Measurements from ENCODE around the gene IQSEC1.

The IQSEC1 gene

DNA sequence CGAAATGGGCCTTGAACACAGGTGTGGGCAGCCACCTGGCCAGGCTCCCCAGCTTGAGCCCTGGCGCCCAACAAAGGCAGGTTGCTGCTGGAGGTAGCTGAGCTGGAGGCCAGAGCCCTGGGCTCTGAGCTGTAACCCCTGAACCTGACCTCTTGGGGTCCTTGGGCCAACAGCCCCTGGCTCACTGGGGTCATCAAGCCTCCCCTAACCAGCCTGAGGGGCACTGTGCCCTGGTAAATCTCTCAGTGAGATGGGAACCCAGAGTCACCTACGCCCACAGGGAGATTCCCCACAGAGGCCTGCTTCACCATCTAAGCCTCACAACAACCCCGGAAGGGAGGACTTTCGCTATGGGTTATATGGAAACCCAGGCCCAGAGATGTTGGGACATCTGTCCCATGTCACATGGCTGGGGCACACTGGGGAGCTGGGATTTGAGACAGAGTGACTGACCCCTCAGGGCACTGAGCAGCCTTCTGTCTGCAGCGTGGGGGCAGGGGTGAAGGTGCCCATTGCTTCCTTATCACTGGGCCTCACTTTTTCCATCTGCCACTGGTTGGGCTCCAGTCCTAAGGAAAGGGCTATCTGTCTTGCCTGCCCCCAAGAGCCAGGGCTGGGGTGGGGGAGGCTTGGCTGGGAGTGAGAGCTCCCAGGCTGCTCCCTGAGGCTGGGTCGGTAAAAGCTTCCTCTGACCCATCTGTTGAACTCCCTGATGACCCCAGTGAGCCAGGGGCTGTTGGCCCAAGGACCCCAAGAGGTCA is 59.1 kb downstream of the IQSEC1 start:
- DNase-seq, result no peak

DNA sequence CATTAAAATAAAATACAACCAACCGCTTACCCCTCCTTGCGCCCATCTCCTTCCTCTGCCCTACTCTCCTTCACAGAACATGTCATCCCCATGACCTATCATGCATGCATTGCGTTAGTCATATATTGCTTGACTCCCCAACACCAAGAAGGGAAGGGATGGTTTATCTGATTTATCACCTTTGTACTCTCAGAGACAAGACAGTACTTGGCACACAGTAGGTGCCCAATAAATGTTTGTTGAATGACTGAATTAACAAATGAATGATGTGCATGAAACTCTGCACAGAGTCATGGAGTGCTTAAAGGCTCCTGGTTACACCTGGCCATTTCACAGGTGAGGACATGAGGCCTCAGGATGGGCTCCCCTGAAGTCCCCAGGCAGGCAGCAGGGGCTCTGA is 59.7 kb downstream of the IQSEC1 start:
- no peak for DNase-seq

DNA sequence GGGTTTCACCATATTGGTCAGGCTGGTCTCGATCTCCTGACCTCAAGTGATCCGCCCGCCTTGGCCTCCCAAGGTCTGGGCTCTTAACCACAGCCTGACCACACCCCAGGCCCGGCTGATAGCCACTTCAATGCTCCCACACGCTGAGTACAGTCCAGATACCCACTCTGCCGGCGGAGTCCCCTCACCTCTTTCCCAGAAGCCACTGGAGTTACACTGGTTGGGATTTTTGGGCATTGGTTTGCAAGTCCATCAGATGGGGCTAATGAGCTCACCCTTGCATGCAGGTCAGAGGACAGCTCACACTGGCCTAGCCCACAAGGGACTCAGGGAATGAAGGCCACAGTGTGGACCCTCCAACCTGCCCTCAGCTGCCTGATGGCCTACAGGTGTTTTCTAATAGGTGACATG is 60.1 kb downstream of the IQSEC1 start:
- no peak for DNase-seq

DNA sequence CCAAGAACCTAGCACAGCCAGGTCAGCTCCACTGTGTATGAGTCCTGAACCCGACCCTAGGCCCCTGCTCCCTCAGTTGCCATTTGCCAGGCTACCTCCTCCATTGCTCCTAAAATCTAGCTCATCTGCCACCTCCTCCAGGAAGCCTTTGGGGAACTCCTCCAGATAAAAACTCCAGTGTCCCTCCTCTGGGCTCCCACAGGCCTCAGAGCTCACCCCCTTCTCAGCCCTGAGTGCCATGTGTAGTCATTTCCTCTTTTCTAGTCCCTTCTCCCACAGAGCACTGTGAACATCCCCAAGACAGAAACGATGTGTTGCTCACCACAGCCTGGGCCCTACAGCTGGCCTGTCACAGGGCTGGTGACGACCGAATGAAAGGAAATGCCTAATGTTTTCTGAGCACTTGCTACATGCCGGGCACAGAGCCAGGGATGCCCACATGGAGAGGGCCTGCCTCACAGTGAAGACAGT is 61.0 kb downstream of the IQSEC1 start:
- peak; percentile 55 for DNase-seq

DNA sequence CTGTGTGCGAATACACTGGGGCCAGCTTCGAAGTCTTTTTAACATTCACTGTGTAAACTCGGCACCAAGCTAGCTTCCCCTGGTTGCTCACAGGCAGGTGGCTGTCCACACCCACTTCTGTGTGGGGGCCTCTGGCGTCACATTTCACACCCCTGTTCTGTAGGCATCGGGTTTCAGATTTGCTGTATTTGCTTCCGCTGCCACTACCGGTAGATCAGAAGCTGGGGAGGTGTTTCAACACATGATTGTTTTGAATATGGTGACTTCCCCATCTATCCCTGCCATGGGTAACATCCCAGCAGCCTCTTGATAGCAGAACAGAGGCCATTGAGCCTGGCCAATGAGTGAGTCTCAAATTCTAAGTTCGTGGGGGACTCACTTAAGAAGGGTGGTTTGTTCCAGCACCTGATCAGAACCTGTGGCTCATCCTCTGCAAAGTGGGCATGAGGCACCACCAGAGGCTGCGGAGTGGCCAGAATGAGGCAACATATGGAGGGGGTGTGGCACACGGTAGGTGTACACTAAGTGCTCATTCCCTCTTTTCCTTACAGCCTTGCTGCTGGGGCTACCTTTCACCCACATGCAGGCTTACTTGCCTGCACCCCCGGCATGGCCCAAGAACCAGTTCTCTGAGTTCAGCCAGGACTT is 61.5 kb downstream of the IQSEC1 start:
- DNase-seq, result peak; percentile 68

DNA sequence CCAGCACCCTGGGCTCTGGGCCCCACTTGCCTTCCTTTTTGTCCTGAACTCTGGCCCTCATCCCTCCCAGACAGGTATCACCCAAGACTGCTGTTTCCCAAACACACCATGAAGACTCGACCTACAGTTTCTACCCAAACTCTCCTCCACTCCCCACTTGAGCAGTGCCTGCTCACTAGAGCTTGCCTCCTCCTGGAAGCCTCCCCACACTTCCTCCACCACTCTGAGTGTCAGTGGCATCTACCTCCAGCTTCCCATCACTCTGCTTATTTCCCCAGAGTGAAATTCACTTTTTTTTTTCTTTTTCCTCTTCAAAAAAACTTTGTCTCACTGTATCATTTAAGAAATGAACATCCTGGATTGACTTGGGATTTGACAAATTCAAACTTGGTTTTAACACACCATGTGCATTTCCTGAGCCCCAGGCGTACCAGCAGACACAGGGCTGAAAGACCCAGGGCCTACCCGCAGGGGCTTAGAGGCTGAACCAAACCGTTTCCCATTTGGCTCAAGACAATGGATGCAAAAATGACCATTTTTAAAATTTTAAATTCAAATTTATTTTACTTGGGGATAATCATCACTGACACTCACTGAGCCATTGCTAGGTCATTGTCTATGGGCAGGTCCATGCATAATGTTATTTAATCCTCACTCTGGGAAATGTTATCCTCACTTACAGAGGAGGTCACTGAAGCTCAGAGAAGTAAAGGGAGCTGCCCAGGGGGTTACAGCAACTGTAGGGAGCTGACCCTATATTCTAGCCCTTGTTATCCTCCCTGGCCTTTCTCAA is 62.3 kb downstream of the IQSEC1 start:
- no peak for DNase-seq

DNA sequence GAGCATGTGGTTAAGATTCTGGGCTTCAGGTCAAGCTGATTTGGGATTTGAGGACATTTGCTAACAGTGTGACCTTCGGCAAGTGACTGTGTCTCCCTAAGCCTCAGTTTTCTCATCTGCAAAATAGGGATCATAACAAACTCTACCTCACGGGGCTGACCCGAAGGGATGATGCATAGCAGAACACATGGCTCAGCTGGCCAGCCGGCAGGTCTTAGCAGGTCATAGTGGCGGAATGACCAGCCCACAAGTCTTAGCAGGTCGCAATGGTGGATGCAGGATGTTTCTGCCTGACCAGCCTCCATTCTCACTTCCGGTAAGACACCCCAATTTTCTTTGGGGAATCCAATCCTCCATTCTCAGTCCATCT is 63.3 kb downstream of the IQSEC1 start:
- DNase-seq, result no peak

DNA sequence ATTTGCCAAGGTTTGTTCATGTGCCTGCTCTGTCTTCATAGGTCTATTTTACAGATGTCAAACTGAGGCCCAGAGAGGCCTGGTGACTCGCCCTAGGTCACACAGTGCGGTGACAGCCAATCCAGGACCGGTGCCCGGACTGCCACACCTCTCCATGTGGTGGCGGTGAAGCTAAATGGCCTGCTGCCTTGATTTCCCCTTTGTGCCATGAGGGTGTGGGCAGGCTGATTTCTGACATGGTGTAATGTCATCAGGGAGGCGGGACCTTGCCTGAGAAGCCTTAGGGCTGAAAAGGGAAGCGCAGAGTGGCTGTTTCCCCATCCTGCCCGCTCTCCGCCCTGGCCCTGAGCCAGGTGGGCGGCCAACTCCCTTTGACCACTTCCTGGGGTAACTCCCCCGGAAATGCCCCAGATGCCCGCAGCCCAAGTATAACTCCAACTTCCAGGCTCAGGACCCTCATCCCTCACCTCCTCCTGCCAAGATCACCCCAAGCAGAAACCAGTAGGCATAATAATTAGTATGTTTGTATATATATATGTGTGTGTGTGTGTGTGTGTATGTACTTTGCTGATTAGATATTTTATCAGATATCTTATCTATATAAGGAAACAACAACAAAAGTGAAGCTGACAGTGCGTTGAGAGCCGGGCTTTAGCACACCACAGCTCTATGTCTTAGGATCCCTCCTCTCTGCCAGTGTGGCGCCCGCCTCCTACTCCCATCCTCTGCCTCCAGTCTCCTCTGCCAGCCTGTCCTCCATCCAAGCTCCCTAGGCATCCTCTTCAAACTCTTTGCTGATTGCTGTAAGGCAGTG is 63.9 kb downstream of the IQSEC1 start:
- no peak for DNase-seq

DNA sequence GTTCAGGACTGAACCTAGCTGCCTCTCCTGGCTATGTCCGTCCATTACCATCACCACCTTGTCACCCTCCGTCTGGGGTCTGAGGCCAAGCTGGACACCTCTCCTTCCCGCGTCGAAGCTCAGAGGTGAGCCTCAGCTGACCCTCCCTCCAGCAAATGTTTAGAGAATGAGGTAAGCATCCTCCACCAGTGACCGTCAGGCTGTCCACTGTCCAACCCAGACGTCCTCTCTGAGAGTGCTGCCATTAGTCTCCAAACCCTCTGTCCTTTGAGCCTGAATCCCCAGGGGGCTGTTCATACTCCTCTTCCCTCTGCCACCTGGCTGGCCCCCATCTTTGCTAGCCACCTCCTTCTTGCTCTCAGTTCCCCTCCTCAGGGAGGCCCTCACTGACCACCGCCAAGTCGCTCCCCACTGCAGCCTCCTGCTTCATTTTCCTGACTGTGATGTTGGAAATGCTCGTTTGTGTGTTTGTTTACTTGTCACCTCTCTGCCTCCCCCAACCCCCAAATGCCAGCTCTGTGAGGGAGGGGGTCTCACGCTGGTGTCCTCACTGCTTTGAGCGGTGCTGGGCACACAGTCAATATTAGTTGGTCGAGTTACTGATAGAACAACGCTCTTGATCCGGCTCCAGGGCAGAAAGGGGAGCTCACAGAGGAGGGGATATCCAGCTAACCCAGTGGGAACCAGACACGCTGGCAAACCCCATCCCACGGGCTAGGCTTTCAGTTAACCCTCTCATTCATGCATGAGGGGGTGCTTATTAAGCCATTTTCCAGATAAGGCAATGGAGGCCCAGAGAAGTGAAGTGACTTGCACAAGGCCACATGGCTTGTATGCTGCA is 64.9 kb downstream of the IQSEC1 start:
- DNase-seq, result no peak

DNA sequence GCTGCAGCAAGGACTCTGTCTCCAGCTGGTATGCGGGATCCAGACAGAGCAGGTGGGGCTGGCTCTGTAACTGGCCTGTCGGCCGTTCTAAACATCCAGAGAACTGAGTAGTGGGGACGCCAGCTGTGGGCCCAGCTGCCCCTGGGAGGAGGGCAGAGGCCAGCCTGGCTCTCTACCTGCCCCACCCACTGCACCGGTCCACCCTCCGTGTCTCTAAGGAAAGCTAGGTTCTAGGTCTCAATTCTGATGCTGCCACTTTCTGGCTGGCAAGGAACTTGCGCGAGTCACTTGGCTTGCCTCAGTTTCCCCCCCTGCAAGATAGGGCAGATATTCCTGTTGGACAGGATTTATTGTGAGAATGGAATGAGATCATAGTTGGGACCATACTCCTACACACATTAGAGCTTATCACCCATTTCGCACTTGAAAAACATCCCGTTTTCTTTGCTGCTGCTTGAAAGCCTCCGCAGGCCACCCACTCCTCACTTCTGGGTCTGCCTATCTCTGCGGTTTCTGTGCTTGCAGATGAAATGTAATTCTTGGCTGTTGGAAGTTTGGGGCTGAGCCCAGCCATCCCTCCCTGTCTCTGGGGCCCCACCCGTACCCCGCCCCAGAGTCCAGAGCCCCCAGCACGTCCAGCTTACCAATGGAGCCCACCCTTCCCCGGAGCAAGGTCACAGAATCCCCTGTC is 65.8 kb downstream of the IQSEC1 start:
- DNase-seq, result no peak

DNA sequence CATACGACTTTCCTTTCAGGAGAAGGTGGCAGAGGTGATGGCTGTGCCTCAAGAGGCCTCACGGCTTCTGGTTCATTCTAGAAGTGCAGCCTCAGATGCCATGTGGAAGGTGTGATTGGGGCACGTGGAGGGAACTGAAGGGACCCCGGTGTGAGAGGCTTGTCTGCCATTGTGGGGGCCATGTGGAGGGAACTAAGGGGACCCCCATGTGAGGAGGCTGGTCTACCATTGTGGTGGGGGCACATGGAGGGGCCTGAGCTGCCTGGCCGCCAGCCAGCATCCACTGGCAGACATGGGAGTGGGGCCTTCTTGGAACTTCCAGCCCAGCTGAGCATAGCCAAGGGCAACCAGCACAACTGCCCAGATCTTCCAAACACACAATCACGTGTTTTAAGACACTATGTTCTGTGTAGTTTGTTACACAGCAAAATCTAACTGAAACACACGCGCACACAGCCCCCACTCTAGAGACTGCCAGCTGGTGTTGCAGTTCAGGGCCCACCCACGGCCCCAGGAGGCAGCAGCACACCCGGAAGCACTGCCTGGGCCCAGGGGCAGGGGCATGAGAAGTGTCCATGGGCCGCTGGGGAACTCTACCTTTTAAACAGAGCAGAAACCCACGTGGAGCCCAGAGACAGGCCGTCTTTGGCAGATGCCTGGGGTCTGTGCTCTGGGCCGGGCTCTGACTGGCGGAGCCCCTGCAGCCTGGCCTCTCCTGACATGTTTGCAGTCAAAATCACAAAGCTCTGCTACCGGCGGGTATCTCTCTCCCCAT is 66.8 kb downstream of the IQSEC1 start:
- no peak for DNase-seq

DNA sequence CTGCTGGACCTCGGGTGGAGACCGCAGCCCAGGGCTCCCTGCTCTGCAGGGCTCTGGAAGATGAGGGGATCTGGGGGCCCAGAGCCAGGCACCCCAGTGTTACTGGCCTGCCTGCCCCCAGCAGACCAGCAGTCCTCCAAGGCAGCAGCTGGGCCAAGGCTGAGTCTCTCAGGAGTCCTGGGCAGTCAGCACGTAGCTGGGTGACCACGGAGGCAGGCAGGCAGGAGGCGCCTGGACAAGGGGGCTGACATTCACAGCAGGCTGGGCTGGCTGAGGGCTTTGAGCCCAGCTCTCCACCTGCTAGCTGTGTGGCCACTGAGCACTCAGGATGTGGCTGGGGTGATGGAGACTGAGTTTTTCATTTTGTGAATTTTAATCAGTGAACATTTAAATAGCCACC is 67.9 kb downstream of the IQSEC1 start:
- no peak for DNase-seq

DNA sequence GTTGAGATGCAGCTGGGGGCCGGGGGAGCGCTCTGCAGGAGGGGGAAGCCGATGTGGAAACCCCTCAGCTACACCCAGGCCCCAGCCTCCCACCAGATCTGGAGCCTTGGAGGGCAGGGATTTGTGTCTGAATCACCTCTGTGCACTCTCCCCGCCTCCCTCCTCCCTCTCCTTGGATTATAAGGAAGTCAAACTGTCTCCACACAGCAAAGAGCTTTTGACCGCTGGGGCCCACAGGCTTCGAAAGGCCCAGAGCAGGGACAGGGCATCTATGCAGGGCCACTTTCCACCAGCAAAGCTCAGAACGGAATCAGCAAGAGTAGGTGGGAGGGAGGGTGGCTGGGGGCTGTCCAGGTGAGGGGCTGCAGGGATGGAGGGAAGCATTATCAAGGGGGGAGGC is 68.9 kb downstream of the IQSEC1 start:
- DNase-seq, result no peak

DNA sequence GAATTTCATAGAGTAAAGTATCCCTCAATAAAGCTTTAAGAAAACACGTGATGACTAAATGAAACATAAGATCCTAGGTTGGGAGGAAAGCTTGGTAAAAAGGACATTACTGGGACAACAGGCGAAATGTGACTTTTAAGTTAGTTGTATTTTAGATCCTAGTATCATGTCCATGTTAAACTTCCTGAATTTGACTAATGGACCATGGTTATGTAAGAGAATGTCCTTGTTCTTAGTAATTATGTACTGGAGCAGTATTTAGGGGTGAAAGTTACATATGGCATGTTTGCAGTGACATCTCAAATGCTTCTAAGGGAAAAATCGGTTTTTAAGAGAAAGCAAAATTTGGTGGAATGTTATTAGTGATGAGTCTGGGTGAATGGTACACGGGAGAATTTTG is 69.6 kb downstream of the IQSEC1 start:
- DNase-seq, result no peak

DNA sequence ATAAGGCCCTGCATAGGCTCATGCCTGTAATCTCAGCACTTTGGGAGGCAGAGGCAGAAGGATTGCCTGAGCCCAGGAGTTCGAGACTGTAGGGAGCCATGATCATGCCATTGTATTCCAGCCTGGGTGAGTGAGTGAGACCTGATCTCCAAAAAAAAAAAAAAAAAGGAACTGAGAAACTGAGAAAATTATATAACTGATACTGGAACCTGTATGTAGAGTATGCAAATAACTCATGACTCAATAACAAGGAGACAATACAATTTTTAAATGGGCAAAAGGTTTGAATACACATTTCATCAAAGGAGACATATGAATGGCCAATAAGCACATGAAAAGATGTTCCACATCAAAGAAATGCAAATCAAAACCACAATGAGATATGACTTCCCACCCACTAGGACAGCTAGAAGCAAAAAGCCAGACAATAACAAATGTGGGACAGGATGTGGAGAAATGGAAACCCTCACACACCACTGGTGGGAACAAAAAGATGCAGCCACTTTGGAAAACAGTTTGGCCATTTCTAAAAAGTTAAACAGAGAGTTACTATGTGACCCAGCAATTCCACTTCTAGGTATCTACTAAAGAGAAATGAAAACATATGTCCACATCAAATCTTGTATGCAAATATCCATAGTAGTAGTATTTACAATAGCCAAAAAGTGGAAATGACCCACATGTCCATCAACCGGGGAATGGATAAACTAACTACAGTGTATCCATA is 70.7 kb downstream of the IQSEC1 start:
- DNase-seq, result peak; percentile 15

DNA sequence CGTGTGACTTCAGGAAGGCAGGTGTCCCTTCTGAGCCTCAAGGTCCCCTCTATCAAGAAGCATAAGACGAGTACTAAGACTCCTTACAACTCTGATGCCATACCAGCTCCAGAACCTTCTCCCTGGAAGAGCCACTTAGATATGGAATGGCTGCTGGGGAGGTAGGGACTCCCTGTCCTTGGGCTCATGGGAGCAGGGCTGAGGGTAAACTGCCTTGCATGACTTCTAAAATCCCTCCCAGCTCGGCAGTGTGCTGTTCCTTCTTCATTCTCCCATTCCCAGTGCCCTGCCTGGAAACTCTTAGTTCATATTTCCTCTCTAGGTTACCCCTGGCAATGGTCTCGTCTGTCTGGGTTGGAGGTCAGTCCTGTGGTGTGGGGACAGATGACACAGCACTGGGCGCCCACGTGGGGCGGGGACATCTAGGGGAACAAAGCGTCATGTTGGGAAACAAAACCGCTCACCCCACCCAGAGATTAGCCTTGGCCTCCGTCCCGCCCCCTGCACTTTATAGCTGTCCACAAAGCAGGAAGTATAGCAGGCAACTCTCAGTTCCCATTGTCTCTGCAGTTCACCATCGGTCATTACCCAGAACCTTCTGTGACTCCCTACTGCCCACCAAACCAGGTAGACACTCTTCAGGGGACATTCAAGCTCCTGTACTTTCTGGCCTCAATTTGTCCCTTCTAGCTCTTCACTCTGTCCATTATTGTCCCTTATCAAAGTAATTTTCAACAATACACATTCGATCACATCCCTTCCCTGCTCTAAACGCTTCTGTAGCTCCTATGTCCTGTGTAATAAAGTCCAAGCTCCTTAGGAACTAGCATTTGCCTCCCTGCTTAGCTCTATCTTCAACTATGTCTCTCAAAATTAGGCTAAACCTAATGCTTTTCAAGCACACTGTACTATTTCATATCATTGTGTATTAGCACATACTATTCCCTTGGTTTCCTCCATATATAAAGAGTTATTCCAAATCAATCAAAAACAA is 73.8 kb downstream of the IQSEC1 start:
- DNase-seq, result no peak

DNA sequence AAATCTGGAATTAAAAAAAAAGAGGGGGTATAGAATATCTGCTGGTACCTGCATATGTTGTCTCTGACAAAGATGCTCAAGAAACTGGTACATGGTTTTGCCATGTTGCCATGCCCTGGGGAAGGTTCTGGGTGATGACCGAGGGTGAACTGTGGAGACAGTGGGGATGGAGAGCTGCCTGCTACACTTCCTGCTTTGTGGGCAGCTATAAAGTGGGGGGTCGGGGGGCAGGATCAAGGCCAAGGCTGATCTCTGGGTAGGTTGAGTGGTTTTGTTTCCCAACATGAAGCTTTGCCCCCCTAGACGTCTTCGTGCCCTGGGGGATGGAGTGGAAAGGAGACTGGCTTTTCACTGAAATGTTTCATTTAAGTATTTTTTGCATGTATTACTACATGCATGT is 74.6 kb downstream of the IQSEC1 start:
- no peak for DNase-seq

DNA sequence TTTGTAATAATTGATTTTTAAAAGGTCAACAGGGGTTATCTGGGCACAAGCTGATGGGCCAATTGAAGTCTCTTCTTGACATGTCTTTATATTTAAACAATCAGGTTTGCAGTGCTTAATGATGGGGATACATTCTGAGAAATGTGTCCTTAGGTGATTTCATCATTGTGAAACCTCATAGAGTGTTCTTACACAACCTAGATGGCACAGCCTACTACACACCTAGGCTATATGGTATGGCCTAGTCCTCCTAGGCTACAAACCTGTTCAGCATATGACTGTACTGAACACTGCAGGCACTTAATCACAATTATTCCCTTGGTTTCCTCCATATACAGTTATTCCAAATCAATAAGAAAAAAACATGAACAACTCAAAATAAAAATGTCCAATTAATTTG is 75.8 kb downstream of the IQSEC1 start:
- no peak for DNase-seq

DNA sequence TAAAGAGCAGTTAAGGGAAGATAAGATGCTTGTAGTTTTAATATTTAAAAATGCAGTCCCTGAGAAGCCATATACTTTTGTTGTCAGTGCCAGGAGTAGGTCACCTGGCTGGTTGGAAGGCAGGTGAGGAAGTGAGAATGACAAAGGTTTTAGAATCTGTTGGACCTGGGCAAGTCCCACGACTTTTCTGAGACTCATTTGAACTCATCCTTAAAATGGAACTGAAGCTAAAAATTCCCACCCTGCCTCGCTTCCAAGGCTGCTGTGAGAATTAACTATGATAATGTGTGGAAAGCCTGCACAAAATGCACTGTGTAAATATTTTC is 77.1 kb downstream of the IQSEC1 start:
- no peak for DNase-seq

All from NCI-H69 (cell line).